Uterus (tissue), 2 donors: Measurements from ENCODE around the gene ITFG1.

Experiments used
- CTCF ChIP-seq, 4 experiments: fragments of 200-600 bp in 2 of 4; fragments of 450-650 bp in 2 of 4; sonication (generic) in 2 of 4; IDR thresholded peaks; one replicate each; pipeline ENCODE4 v1.5.1; 2016 to 2019; ENCODE audit warnings: antibody characterized with exemption in 4 of 4, mild to moderate bottlenecking in 2 of 4, moderate library complexity in 1 of 4
- POLR2A ChIP-seq, 2 donors: fragments of 450-650 bp; IDR thresholded peaks; one replicate each; pipeline ENCODE4 v1.6.1; 2016; ENCODE audit warnings: antibody characterized with exemption in 2 of 2, mild to moderate bottlenecking in 1 of 2, moderate library complexity in 1 of 2

GRCh38 chr16:47377154-47377553, 83.7 kb downstream of the ITFG1 start:
- TF ChIP-seq CTCF (IDR thresholded peaks at IDR 0.05) (no peak), POLR2A (IDR thresholded peaks at IDR 0.05) (no peak)
